SK-N-SH treated with all-trans-retinoic acid at 6 μM for 48 hours (cell line): ENCODE measurements around the gene MPP3.

Experiments
- BACH2 ChIP-seq: fragments of 250-450 bp; sonication (Bioruptor Pico); IDR thresholded peaks from 2 replicates; pipeline ENCODE4 v1.9.0; 2021; ENCODE audit warnings: mild to moderate bottlenecking, borderline replicate concordance
- GLIS3 ChIP-seq: fragments of 250-450 bp; sonication (Bioruptor Pico); IDR thresholded peaks from 2 replicates; pipeline ENCODE4 v1.5.0; 2020; ENCODE audit warnings: mild to moderate bottlenecking, moderate library complexity
- ISL1 ChIP-seq: fragments of 250-450 bp; sonication (Bioruptor Pico); IDR thresholded peaks from 2 replicates; pipeline ENCODE4 v2.1.2; 2022; ENCODE audit warnings: mild to moderate bottlenecking, moderate library complexity
- RARB ChIP-seq: fragments of 250-450 bp; sonication (Bioruptor Pico); IDR thresholded peaks from 2 replicates; pipeline ENCODE4 v1.8.0; 2021; ENCODE audit warnings: mild to moderate bottlenecking, moderate library complexity
- SNAI2 ChIP-seq: fragments of 250-450 bp; sonication (Bioruptor Pico); IDR thresholded peaks from 2 replicates; pipeline ENCODE4 v1.5.0; 2020; ENCODE audit warnings: mild to moderate bottlenecking, moderate library complexity
- ZFP3 ChIP-seq: fragments of 250-450 bp; sonication (Bioruptor Pico); IDR thresholded peaks from 2 replicates; pipeline ENCODE4 v1.5.0; 2020; ENCODE audit warnings: mild to moderate bottlenecking, moderate library complexity
- ZFP30 ChIP-seq: fragments of 450-650 bp; formaldehyde crosslinking; IDR thresholded peaks from 2 replicates; pipeline ENCODE4 v1.5.0; 2022; ENCODE audit warnings: mild to moderate bottlenecking, moderate library complexity
- ZNF70 ChIP-seq: fragments of 450-650 bp; formaldehyde crosslinking; IDR thresholded peaks from 2 replicates; pipeline ENCODE4 v1.5.0; 2020; ENCODE audit warnings: mild to moderate bottlenecking, moderate library complexity
- ZNF8 ChIP-seq: fragments of 450-650 bp; formaldehyde crosslinking; IDR thresholded peaks from 2 replicates; pipeline ENCODE4 v1.5.0; 2020; ENCODE audit warnings: mild to moderate bottlenecking, moderate library complexity
- TF ChIP-seq, protein P1 (sequence below): fragments of 250-450 bp; sonication (Bioruptor Pico); IDR thresholded peaks from 2 replicates; pipeline ENCODE4 v1.8.0; 2020; ENCODE audit warnings: mild to moderate bottlenecking, moderate library complexity, borderline replicate concordance
- TF ChIP-seq, protein P2 (sequence below): fragments of 250-450 bp; sonication (Bioruptor Pico); IDR thresholded peaks from 2 replicates; pipeline ENCODE4 v1.5.0; 2020; ENCODE audit warnings: mild to moderate bottlenecking, moderate library complexity
- TF ChIP-seq, protein P3 (sequence below): fragments of 250-450 bp; sonication (Bioruptor Pico); IDR thresholded peaks from 2 replicates; pipeline ENCODE4 v1.5.1; 2021; ENCODE audit warnings: mild to moderate bottlenecking, moderate library complexity

DNA sequence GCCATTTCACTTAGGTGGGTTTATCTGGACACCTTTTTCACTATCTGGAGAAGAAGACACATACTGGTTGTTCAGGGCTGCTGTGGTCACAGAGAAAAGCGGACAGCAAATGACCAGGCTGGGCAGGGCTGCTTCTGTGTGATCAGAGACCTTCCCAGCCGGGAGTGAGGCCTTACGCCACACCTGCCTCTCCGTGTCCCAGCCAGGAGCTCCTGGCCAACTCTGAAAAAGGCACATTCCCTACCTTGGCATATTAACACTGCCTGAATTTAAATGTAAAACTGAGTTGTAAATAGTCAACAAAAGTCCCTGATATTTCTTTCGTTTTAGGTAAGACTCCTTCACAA is 65.3 kb downstream of the MPP3 start:
- TF ChIP-seq, protein P1, sequence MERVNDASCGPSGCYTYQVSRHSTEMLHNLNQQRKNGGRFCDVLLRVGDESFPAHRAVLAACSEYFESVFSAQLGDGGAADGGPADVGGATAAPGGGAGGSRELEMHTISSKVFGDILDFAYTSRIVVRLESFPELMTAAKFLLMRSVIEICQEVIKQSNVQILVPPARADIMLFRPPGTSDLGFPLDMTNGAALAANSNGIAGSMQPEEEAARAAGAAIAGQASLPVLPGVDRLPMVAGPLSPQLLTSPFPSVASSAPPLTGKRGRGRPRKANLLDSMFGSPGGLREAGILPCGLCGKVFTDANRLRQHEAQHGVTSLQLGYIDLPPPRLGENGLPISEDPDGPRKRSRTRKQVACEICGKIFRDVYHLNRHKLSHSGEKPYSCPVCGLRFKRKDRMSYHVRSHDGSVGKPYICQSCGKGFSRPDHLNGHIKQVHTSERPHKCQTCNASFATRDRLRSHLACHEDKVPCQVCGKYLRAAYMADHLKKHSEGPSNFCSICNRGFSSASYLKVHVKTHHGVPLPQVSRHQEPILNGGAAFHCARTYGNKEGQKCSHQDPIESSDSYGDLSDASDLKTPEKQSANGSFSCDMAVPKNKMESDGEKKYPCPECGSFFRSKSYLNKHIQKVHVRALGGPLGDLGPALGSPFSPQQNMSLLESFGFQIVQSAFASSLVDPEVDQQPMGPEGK (CRISPR knock-in tag), result no peak
- TF ChIP-seq ZNF8 (CRISPR knock-in tag) (no peak), ISL1 (CRISPR knock-in tag) (no peak), ZNF70 (no peak), ZFP30 (no peak), BACH2 (CRISPR knock-in tag) (no peak), RARB (CRISPR knock-in tag) (no peak), GLIS3 (CRISPR knock-in tag) (no peak), ZFP3 (CRISPR knock-in tag) (no peak), SNAI2 (CRISPR knock-in tag) (no peak)
- TF ChIP-seq, protein P2, sequence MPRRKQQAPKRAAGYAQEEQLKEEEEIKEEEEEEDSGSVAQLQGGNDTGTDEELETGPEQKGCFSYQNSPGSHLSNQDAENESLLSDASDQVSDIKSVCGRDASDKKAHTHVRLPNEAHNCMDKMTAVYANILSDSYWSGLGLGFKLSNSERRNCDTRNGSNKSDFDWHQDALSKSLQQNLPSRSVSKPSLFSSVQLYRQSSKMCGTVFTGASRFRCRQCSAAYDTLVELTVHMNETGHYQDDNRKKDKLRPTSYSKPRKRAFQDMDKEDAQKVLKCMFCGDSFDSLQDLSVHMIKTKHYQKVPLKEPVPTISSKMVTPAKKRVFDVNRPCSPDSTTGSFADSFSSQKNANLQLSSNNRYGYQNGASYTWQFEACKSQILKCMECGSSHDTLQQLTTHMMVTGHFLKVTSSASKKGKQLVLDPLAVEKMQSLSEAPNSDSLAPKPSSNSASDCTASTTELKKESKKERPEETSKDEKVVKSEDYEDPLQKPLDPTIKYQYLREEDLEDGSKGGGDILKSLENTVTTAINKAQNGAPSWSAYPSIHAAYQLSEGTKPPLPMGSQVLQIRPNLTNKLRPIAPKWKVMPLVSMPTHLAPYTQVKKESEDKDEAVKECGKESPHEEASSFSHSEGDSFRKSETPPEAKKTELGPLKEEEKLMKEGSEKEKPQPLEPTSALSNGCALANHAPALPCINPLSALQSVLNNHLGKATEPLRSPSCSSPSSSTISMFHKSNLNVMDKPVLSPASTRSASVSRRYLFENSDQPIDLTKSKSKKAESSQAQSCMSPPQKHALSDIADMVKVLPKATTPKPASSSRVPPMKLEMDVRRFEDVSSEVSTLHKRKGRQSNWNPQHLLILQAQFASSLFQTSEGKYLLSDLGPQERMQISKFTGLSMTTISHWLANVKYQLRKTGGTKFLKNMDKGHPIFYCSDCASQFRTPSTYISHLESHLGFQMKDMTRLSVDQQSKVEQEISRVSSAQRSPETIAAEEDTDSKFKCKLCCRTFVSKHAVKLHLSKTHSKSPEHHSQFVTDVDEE, result no peak
- TF ChIP-seq, protein P3, sequence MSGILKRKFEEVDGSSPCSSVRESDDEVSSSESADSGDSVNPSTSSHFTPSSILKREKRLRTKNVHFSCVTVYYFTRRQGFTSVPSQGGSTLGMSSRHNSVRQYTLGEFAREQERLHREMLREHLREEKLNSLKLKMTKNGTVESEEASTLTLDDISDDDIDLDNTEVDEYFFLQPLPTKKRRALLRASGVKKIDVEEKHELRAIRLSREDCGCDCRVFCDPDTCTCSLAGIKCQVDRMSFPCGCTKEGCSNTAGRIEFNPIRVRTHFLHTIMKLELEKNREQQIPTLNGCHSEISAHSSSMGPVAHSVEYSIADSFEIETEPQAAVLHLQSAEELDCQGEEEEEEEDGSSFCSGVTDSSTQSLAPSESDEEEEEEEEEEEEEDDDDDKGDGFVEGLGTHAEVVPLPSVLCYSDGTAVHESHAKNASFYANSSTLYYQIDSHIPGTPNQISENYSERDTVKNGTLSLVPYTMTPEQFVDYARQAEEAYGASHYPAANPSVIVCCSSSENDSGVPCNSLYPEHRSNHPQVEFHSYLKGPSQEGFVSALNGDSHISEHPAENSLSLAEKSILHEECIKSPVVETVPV (CRISPR knock-in tag), result no peak
